Left hindlimb (tissue), 1 donor: Measurements from ENCODE around the gene ARHGEF39.

Experiments used
- DNase-seq: peaks from one replicate; pipeline ENCODE4 v3.0.0-alpha.2; 2018

Gene ARHGEF39

GRCh38 chr9:35690614-35691333, 25.8 kb upstream of the ARHGEF39 start:
- peak; percentile 89 for DNase-seq

- DNase-seq, result no peak
These were observed 25.3 kb upstream of the ARHGEF39 start for GRCh38 chr9:35690294-35690613.

GRCh38 chr9:35689542-35690293, 24.7 kb upstream of the ARHGEF39 start, which contains the start of gene TPM2:
Gene TPM2 (minus strand): TSS chr9:35689925. CDS start chr9:35689817, 108 bp downstream.
- peak; percentile 87 for DNase-seq

- DNase-seq, result no peak
These were observed 23.9 kb upstream of the ARHGEF39 start for GRCh38 chr9:35688558-35689541.

DNA sequence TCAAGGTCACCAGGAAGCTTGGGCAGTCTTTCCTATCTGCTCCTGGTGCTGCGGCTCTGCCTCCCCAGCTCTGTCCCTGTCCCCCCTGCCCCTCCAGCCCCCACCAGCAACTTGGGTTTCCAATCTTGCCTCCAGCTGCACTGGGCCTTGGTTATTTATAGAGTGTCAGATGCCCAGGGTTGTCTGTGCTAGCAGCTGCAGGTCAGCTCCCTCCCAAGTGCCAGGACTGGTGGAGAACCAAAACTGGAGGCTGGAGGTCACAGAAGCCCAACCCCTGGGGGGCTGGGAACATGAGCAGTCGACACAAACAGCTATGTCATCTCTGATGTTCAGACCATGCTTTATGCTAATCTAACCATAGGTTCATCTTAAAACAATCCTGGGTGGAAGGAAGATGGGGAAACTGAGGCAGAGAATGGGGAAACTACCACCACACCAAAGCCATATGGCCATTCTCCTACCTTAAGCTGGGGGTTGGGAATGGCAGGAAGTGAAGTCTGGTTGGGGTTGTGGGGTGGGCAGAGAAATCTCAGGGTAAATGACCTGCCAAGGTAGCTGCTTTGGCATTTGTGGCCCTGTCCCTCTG, 23.1 kb upstream of the ARHGEF39 start:
- DNase-seq, result no peak

GRCh38 chr9:35687306-35687705, 22.3 kb upstream of the ARHGEF39 start:
- DNase-seq, result no peak

DNA sequence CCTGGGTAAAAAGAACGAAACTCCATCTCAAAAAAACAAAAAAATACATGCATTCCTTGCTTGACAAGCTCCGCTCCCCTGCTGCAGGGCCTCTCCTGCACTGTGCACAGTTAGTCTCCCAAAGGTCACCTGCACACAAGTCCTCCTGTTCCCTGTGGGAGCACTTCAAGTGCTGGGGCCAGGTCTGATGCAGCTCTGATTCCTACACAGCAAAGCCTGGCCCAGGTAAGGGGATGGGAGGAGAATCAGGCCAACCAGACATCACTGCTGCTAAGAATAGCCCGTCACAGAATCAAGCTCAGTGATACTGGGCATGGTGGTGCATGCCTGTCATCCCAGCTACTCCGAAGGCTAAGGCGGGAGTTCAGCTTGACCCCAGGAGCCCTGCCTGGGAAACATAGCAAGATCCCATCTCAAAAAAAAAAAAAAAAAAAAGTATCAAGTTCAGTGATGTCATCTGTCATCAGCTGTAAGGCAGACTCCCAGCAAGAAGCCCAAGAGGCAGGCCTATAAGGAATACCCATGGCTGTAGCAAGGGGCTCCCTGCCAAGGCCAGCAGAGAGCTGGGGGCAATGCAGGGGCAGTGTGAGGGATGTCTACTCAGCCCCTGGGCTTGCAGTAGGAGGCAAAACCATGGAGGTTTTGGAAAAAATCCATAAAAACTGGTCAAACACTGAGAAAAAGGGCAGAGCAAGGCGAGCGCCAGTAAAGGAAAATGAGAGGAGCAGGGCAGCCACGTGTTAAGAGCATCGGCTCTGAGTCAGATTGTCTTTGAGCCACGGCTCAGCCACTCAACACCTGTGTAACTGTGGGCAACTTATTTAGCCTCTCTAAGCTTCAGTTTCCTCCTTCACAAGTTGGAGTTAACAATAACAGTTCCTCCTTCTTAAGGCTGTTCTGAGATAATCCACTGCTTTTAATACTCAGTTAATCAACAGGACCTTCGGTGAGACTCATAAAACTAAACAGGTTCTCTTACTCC, 21.5 kb upstream of the ARHGEF39 start:
- no peak for DNase-seq

DNA sequence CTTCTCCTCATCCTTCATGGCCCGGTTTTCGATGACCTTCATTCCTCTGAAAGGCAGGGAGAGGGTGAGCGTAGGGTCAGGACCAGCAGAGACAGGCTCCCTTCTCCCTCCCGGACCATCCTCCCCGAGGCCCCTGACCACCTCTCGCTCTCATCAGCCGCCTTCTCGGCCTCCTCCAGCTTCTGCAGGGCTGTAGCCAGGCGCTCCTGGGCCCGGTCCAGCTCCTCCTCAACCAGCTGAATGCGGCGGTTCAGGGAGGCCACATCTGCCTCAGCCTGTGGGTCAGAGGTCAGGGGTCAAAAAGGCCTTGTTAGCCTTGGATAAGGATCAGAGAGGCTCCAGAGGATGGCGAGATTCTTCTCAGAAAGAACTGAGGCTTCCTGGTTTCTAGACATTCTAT, 20.5 kb upstream of the ARHGEF39 start:
- no peak for DNase-seq

- DNase-seq, result no peak
These were observed 19.9 kb upstream of the ARHGEF39 start for GRCh38 chr9:35684921-35685320.

DNA sequence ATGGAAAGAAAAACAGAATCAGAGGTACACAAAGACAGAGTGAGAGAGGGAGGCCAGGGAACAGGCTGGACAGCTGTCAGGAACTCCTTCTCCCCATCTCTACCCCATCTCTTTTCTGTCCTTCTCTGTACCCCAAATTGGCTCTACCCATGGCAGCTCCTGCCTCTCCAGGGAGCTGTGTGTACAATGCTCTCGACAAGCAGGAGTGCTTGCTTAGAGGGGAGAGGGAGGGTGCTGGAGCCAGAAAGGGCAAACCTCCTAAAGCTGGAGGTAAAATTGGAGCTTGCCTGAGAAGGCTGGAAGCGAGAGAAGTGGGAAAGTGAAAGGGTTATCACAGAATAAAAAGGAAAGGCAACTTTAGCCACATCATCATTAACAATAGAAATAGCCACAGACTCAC, 18.3 kb upstream of the ARHGEF39 start:
- no peak for DNase-seq

GRCh38 chr9:35682520-35683315, 17.7 kb upstream of the ARHGEF39 start:
- no peak for DNase-seq

GRCh38 chr9:35682051-35682450, 17.1 kb upstream of the ARHGEF39 start:
- no peak for DNase-seq

GRCh38 chr9:35681341-35682002, 16.5 kb upstream of the ARHGEF39 start:
- DNase-seq, result no peak

DNA sequence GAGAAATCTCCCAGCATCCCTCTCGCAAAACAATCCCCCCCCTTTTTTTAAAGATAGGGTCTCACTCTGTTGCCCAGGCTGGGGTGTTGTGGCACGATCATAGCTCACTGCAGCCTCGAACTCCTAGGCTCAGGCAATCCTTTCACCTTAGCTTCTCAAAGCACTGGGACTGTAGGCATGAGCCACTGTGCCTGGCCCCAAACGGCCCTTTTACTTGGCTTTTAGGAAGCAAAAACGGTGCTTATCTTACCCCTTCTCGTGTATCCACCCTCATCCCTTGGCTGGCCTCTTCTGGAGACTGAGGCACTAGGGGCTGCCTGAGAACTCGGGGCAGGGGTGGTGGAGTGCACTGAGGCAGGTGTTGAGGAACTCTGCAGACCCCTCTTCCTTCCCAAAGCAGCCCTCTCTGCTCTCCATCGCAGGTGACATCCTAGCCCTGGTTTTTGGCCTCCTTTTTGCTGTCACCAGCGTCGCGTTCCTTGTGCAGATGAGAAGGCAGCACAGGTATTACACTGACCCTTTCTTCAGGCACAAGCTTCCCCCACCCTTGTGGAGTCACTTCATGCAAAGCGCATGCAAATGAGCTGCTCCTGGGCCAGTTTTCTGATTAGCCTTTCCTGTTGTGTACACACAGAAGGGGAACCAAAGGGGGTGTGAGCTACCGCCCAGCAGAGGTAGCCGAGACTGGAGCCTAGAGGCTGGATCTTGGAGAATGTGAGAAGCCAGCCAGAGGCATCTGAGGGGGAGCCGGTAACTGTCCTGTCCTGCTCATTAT, 15.5 kb upstream of the ARHGEF39 start:
- DNase-seq, result no peak

GRCh38 chr9:35679766-35680330, 14.9 kb upstream of the ARHGEF39 start:
- DNase-seq, result no peak

- no peak for DNase-seq
These were observed 14.1 kb upstream of the ARHGEF39 start for GRCh38 chr9:35679091-35679490.

DNA sequence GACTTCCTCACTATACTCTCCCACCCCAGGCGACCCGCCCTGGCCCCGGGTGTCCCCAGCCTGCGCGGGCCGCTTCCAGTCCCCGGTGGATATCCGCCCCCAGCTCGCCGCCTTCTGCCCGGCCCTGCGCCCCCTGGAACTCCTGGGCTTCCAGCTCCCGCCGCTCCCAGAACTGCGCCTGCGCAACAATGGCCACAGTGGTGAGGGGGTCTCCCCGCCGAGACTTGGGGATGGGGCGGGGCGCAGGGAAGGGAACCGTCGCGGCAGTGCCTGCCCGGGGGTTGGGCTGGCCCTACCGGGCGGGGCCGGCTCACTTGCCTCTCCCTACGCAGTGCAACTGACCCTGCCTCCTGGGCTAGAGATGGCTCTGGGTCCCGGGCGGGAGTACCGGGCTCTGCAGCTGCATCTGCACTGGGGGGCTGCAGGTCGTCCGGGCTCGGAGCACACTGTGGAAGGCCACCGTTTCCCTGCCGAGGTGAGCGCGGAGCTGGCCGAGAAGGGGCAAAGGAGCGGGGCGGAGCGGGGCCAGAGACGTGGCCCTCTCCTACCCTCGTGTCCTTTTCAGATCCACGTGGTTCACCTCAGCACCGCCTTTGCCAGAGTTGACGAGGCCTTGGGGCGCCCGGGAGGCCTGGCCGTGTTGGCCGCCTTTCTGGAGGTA, 10.9 kb upstream of the ARHGEF39 start:
- DNase-seq, result peak; percentile 82

DNA sequence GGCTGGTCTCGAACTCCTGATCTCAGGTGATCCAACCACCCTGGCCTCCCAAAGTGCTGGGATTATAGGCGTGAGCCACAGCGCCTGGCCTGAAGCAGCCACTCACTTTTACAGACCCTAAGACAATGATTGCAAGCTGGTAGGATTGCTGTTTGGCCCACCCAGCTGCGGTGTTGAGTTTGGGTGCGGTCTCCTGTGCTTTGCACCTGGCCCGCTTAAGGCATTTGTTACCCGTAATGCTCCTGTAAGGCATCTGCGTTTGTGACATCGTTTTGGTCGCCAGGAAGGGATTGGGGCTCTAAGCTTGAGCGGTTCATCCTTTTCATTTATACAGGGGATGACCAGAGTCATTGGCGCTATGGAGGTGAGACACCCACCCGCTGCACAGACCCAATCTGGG, 10.2 kb upstream of the ARHGEF39 start:
- DNase-seq, result no peak

GRCh38 chr9:35674025-35674361, 9.0 kb upstream of the ARHGEF39 start:
- no peak for DNase-seq
